Measurements from ENCODE around the gene PROSER2.

The PROSER2 gene, protein sequence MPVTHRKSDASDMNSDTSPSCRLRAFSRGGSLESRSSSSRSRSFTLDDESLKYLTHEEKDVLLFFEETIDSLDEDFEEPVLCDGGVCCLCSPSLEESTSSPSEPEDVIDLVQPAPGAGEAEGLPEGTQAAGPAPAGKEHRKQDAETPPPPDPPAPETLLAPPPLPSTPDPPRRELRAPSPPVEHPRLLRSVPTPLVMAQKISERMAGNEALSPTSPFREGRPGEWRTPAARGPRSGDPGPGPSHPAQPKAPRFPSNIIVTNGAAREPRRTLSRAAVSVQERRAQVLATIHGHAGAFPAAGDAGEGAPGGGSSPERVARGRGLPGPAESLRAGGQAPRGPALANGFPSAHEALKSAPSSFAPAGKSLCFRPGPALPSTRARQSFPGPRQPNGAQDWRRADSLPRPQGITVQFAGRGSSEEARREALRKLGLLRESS

DNA sequence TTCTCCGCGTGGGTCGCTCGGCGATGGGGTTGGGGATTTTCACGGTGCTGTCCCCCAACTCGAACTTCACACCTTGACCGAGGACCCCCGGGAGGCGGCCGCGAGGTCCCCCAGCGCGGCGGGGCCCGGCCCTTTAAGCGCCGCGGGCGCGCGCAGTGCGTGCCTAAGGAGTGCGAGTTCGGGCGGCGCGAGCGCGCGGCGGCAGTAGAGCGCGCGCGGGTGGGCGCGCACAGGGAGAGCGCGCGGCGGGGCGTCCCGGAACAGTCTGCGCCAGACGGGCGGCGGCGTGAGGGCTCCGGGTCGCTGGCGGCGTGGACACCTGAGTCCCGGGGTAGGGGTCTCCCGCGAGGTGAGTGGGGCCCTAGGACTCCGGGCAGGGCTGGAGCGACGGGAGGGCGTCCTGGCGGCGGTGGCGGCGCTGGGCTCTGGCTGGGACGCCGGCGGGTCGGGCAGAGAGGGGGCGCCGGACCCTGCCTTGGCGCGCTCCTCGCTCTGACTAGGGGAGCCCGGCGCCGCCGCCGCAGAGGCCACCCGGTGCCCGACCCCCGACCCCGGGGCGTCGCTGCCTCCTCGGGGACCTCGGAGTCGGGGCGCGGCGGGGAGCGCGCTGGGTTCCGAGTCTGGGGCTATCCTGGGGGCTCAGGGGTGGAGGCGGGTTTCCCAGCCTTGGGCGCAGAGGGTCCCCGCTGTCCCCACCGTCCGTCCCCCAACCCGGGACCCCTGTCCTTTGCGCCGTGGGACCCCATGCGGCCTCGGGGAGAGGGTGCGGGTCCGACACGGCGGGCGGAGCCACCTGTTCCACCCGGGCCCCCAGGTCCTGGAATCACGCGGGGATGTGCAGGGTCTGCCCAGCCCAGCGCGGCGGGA lies at the start of gene PROSER2:
Gene PROSER2 (plus strand): TSS at position 235 of the 867 bp plus-strand sequence. CDS start 28,722 bp downstream, outside the sequence.
- in situ Hi-C loops (cut with MboI; ENCODE audit: low sequenced_read_pairs) = no loop called here

DNA sequence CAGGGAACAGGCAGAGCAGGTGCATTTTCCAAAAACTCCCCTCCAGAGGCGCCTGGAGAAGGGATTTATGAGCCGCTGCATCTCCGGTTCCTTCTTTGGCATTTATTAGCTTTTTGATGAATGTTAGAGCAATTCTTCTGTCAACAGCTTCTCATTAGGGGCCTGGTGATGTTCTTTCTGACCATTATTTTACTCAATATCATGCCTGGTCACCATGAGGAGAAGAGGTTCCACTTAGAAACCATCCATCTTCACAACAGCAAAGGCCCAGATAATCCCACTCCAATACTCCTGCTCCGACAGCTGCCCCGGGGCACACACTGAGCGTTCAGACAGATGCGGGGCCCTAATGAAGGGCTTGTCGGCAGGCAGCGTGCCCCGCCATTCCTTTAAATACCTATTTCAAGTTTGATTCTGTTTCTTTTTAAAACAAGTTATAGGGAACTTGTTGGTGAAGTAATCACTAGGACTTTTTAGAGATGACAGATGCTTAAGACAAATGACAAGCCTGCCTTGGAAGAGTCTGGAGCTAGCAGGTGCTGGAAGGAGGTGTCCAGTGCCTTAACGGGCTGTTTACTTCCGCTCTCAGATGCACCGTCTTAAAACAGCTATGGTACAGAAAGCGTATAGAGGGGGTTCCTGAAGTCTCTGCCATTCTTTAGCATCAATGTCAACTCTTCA lies 49.3 kb upstream of the PROSER2 start:
- in situ Hi-C loops (cut with MboI; ENCODE audit: low sequenced_read_pairs) = no loop called here

DNA sequence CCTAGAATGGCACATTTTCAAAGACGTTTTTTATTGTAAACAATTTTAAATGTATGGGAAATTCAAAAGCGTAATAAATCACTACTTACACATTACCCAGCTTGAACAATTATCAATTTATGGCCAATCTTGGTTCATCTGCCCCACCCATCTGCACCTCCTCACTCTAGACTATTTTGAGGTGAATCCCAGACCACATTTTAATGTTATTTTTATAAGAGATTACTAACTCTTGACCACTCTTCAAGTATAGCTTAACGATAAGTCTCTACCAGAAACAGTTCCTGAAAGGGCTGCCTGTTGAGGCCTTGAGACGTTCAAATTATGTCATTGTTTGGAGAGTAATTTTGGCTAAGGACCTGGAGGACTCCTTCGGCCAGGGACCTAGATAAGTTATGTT lies 47.7 kb upstream of the PROSER2 start:
- in situ Hi-C loops (cut with MboI; ENCODE audit: low sequenced_read_pairs) = no loop called here

DNA sequence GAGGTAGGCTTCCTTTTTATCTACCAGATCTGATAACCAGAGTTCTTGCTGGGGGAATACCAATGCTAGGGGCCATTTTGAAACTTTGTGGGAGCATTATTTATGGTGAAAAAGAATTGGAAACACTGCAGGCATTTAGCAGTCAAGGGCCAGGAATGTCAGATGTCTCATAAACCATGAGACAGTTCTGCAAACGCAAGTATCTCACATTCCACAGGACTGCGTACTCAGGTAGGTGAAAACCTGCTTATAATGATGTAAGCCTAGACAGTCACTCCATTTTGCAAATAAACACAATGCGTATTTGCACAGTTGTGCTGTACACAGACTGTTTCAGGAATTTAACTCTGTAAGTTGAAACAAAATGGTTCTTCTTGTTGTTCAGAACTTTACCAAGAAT lies 47.1 kb upstream of the PROSER2 start:
- in situ Hi-C loops (cut with MboI; ENCODE audit: low sequenced_read_pairs) = no loop called here

DNA sequence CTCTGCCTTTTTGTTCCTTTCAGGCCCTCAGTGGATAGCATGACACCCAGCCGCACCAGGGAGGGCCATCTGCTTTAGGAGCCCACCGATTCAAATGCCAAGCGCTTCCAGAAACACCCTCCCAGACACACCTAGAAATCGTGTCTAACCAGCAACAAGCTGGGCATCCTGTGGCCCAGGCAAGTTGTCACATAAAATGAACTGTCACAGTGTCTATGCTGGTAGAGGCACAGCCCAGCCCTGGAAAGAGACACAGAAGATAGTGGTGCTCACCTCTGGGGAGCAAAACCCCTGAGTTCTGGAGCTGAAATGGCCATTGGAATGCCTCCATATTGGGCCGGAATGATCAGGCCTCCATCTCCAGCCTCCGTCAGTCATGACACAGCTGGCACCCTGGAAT lies 42.0 kb upstream of the PROSER2 start:
- in situ Hi-C loops (cut with MboI; ENCODE audit: low sequenced_read_pairs) = no loop called here

DNA sequence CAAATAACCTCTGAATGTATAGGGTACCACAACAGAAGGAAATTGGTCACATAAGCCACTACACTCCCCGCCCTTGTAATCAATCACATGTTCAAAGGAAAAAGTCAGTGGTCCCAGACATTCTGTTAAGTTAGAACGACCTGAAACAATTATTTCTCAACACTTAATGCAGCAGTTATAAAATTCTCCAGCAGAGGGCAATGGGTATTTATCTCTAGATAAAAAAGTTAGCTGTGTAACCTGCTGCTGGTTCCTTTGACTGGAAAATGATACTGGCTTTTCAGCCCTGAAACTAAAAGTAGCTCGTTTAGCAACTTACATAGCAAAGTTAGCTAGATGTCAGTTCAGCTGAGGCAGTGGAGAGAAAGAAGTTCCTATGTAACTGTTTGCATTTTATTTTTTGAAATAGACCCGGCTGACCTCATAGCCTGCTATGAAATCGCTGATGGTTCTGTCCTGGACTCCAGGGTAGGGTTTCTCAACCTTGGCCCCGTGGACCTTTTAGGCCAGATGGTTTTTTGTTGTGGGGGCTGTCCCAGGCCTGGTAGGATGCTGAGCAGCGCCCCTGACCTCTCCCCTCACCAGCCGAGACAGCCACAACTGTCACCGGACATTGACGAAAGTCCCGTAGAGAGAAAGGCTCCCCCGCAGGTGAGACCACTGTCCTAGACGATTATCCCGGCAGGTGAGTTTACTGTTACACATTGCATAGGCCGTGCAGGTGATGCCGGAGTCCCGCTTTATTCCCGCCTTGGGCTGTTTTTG lies 40.2 kb upstream of the PROSER2 start:
- in situ Hi-C loops (cut with MboI; ENCODE audit: low sequenced_read_pairs) = no loop called here

DNA sequence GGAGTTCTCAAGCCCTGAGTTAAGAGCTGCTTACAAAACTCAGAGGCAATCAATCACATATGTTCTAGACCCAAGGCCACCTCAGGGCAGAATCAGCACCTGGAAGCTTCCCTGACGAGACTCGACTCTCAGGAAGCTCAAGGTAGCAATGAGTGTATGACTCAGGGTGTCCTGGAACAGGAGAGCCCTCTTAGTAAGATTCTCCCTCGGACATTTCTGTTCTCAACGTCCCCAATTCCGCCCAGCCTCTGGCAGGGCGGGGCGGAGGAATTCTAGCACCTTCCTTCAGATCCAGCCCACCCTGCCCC lies 39.6 kb upstream of the PROSER2 start:
- in situ Hi-C loops (cut with MboI; ENCODE audit: low sequenced_read_pairs) = no loop called here

DNA sequence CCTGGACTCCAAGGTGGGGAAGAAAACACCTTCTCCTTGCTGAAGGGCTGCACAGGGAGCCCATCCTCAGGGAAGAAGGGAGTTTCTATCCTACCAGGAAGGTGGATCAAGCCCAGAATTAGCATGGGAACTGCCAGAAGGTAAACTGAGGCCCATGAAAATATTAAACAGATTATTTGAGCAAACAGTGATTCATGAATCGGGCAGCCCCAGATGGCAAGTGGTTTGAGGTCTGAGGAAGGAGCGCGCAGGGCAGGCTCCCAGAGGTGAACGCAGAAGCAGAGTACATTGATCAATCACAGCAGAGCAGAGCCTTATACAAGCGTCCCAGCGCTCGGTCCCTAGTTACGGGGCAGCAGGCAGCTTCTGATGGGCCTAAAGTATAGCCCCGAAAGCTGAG lies 35.8 kb upstream of the PROSER2 start:
- in situ Hi-C loops (cut with MboI; ENCODE audit: low sequenced_read_pairs) = no loop called here

DNA sequence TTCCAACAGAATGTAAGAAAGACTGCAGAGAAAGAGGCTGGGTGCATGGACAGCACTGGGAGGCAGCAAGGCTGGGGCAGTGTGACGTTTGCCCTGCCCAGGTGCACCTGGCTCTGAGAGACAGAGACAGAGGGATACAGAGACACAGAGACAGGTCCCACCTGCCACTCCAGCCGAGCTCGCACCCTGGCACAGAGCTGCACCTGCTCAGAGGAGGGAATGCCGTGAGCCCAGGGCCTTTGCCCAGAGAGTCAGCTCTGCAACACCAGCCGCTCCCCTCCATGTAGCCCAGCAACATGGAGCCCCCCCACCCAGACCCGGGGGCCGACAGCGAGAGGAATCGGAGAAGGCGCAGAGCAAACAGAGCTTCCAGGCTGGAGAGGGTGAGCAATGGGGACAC lies 35.3 kb upstream of the PROSER2 start:
- in situ Hi-C loops (cut with MboI; ENCODE audit: low sequenced_read_pairs) = no loop called here

DNA sequence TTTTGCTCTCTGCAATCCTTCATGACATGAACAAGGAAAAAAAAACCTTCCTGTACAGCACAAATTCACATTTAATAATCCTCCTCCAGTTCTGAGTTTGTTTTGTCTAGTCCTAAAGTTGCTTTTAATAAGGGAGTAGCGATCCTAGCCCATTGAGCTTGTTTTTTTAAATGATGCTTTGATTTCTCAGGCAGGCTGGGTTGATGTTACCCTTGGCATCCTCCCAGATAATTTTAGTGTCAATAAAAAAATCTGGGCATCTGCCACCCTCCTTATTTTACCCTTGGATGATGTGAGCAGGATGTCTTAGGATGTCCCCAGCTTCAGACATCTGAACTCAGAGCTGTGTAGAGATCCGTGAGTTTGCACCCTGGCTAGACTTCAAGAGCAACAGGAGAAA lies 33.9 kb upstream of the PROSER2 start:
- in situ Hi-C loops (cut with MboI; ENCODE audit: low sequenced_read_pairs) = no loop called here

DNA sequence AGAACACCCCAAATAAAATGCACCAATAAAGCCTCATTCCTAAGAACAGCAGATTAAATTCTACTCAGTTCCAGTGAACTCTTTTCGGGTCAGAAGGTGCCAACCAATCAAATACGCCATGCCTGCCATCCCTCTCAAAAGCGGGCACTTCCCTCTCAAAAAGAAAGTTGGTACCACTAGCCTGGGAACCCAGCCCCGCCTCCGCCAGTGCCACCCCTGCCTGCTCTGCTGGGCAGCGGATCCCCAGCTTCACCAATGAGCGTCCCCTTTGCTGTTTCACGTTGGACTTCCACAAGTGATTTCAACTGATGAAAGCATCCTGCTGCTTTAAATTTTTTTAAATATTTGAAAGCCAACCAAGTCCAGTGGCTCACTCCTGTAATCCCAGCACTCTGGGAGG lies 33.2 kb upstream of the PROSER2 start:
- in situ Hi-C loops (cut with MboI; ENCODE audit: low sequenced_read_pairs) = no loop called here

DNA sequence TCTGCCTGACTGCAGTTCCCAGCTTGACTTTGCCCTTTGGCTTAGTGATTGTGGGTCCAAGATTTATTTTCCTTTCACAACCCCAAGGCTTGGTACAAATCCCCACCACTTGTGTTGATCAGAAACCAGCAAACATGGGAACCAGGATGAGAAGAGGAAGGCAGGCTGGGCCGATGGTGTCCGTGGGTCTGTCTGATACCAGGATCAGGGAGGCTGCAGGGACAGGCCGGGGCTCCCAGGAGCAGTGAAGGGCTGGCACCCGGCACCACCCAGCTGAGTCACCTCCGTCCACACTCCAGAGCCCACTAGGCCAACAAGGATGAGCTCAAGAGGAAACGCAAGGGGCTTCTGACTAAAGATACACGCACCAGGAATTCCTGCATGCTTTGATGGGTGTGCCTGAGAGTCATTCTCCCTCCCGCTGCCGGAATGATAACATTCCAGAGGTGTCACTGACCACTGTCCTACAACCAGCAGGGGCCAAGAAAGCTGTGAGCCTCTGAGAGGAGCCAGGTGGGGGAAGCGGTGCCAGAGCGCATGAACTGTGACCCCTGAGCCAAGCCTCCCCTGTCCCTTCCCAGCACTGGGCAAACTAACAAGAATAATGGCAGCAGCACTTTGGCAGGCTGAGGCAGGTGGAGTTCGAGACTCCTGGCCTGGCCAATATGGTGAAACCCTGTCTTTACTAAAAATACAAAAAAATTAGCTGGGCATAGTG lies 29.2 kb upstream of the PROSER2 start:
- in situ Hi-C loops (cut with MboI; ENCODE audit: low sequenced_read_pairs) = no loop called here

DNA sequence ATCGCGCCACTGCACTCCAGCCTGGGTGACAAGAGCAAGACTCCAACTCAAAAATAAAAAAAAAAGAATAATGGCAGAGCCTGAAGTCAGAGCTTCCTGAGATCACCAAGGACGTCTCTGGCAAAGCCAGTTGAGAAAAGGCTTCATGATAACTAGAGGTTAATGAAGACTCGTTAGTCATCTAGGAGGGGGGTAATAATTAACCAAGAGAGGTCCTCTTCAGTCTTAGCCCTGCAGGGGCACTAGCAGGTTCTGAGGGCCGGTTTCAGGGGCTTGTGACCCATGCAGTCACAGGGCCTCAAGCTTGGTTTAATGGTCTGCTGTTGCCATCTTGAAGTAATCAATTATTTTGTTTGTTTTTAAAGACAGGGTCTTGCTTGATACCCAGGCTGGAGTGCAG lies 28.6 kb upstream of the PROSER2 start:
- in situ Hi-C loops (cut with MboI; ENCODE audit: low sequenced_read_pairs) = no loop called here

DNA sequence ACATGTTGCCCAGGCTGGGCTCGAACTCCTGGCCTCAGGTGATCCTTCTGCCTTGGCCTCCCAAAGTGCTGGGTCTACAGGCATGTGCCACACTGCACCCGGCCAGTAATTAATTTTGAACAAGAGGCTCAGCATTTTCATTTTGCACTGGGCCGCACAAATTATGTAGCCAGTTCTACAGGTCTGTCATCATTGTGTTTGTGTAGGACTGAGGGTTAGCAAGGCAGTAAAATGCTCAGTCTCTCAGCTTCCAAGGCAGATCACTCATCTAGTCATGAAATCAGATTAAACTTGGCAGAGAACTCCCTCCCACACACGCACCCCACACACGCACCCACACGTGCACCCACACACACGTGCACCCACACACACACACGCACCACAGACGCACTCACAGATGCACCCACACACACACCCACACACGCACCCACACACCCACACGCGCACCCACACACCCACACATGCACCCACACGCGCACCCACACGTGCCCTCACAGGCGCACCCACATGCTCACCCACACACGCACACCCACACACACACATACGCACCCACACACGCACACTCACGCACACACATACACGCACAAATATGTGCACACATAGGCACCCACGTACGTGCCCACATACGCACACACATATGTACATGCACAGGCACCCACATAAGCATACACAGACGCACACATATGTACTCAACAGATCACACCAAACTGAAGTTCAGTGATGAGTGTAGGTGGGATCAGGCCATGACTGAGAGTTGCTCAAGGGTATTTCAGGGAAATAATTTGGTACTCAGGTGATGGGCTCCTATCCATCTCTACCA lies 27.8 kb upstream of the PROSER2 start:
- in situ Hi-C loops (cut with MboI; ENCODE audit: low sequenced_read_pairs) = no loop called here

DNA sequence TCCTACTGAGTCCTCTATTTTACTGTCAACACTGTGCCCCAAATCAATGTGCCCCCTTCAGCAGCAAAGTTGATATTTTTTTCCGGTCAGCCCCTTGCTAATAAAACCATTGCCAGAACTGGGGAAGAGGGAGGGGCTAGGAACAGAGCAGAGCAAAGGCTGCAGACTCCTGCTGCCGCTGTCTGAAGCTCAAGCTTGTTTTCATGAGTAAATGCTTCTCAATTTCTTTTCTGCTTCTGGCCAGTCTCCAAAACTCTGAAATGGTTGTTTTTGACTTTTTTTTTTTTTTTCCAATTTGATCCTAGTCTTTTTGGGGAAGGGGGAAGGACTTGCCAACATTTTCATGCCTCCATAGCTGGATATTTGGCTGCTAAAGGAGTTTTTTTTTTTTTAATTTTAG lies 26.7 kb upstream of the PROSER2 start:
- in situ Hi-C loops (cut with MboI; ENCODE audit: low sequenced_read_pairs) = no loop called here

DNA sequence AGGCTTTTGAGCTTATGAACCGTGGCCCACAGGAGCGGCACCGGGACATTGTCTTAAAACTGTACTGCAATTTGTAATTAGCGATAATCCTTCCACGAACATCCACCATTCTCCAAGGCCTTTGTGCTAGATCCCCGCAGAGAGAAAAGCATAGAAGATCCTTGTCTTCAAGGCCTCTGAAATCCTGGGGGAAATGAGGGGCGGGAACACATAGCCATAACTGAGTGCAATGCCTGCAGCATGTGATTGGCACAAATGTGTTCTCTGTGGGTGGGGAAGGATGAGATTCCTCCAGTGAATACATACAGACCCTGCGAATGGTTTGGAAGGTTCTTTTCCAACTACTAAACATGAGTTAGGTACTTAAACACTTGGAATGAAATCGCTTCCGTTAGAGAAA lies 25.9 kb upstream of the PROSER2 start:
- in situ Hi-C loops (cut with MboI; ENCODE audit: low sequenced_read_pairs) = no loop called here

DNA sequence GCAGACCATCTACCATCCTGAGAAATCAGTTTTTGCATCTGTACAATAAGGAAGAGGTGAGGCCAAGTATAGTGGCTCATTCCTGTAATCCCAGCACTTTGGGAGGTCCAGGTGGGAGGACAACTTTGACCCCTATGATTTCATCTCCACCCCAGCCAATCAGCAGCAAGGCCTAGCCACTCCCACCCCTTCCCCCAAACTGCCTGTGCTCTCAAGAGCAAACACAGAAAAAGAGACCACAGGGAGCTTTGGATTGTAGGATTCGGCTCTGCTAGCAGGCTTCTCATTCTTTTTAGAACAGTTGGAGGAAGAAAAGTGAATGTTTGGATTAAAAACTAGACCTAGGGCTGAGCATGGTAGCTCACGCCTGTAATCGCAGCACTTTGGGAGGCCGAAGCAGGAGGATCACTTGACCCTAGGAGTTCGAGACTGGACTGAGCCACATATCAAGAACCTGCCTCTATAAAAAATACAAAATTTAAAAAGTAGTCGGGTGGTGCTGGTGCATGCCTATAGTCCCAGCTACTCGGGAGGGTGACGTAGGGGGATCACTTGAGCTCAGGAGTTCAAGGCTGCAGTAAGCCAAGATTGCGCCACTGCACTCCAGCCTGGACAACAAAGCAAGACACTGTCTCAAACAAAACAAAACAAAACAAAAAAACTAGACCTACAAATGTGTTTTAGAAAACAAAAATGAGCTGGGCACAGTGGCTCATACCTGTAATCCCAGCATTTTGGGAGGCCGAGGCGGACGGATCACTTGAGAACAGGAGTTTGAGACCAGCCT lies 25.1 kb upstream of the PROSER2 start:
- in situ Hi-C loops (cut with MboI; ENCODE audit: low sequenced_read_pairs) = no loop called here

DNA sequence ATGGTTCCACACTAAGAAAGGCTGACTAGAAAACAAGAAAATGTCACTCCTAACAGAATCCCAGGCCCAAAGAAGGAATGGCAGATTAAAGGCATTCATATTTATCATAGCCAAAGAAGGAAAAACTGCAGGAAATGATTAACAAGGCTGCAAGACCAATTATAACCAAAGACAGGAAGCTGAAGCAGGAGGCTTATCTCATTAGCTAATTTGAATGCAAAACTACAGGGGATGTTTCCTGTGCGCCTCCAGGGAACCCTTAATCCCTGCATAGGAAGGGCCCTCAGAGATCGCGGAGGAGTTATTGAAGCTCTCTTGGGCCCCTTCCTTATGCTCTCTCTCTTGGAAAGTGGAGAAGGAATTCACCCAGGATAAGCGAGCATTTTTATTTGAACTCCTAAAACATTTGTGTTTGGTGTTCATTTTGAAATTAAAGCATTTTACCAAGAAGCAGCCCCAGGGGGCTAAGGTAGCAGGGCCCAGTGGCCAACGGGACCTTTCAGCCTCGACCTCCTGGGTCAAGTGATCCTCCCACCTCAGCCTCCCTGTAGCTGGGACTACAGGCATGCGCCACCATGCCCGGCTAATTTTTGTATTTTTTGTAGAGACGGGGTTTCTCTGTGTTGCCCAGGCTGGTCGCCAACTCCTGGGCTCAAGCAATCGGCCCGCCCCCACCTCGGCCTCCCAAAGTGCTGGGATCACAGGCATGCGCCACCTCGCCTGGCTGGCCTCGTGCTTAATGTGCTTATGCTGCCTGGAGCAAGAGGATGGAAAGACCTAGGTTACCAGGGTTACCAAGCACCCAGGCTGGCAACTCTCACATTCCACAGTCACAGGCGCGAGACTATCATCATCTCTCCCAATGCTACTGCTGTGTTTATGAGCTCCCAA lies 24.1 kb upstream of the PROSER2 start:
- in situ Hi-C loops (cut with MboI; ENCODE audit: low sequenced_read_pairs) = no loop called here

Measured in hTERT RPE-1 (cell line).